LoVo (cell line): ENCODE data around the gene SCGB1D2.

Experiments used
- DNase-seq: peaks from one replicate; pipeline ENCODE4 v3.0.0-alpha.2; 2016; ENCODE audit warnings: low spot score

SCGB1D2 gene

GRCh38 chr11:62260261-62260953, 18.4 kb downstream of the SCGB1D2 start:
- DNase-seq, result no peak

GRCh38 chr11:62264004-62264403, 22.0 kb downstream of the SCGB1D2 start:
- no peak for DNase-seq

- no peak for DNase-seq
Observed at GRCh38 chr11:62266558-62266957, 24.5 kb downstream of the SCGB1D2 start.

GRCh38 chr11:62267050-62267449, 25.0 kb downstream of the SCGB1D2 start:
- DNase-seq, result no peak

GRCh38 chr11:62267576-62267975, 25.5 kb downstream of the SCGB1D2 start:
- DNase-seq, result no peak

- DNase-seq, result peak; percentile 18
Observed at GRCh38 chr11:62269654-62270278, 27.7 kb downstream of the SCGB1D2 start, which contains the start of gene SCGB2A2. SCGB2A2 (plus strand) TSS chr11:62270158; CDS start chr11:62270217, 59 bp downstream.

- DNase-seq, result no peak
Observed at GRCh38 chr11:62273284-62273683, 31.2 kb downstream of the SCGB1D2 start.

- no peak for DNase-seq
Observed at GRCh38 chr11:62273789-62274275, 31.8 kb downstream of the SCGB1D2 start.

- no peak for DNase-seq
Observed at GRCh38 chr11:62280452-62280851, 38.4 kb downstream of the SCGB1D2 start.
